ENCODE results near the gene CNOT8. TPM values are rescaled to one million over a fixed set of nuclear protein-coding genes. Genes with fewer than 3 reads are reported as not detected.
"Not testable (repeated sequence)": the region's sequence is repeated elsewhere in the genome, so short reads cannot be mapped to it uniquely, and the experiment has no call there.

The CNOT8 gene
- total RNA-seq, 2 donors from 2014 or later: 50.6 to 58.7 TPM

DNA sequence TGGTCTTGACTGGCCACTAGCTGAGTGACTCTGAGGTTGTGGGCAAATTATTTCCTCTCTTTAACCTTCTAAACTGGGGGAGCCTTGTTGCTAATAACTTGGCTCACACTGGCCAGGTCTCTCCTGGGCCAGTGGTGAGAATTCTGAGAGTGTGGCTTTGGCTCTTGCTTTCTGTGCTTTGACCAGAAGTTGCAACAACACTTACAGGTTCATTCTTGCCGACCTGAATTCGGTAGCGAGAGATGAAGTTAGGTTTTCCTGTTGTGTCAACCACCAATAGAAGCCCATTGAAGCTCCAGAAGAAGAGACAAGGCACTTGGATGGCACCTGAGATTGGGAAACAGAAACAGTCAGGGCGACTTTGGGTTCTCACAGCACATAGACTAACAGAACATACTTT is 27.8 kb upstream of the CNOT8 start:
- no peak for ATAC-seq
- no peak for DNase-seq
- intact Hi-C loops (cut with DNase I, micrococcal nuclease): no loop called here

DNA sequence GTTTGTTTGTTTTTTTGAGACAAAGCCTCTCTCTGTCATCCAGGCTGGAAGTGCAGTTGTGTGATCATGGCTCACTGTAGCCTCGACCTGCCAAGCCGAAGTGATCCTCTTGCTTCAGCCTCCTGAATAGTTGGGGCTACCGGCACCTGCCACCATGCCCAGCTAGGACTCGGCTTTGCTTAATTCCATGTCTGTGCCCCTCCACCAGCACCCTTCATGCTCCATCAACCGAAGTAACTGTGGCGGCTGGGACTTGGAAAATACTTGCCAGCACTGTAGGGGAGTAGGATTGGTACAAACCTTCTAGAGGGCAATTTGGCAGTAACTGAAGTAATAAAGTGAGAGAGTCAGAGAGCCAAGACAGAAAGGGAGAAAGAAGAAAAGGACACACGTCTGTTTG is 27.0 kb upstream of the CNOT8 start:
- ATAC-seq: no peak
- DNase-seq: no peak
- intact Hi-C loops (cut with DNase I, micrococcal nuclease): no loop called here

DNA sequence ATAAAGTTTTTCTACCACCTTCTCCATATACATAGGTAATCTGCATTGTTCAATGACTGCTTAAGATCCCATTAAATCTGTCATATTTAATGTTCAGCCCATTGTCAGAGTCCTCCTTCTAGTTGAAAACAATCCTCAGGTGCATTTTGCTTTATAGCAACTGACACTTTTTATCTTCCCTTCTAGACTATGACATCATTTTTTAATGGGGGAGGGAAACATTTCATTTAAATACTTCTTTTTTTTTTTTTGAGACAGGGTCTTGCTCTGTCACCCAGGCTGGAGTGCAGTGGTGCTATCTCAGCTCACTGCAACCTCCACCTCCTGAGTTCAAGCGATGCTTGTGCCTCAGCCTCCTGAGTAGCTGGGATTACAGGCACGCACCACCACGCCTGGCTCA is 25.6 kb upstream of the CNOT8 start:
- ATAC-seq; DNase-seq; intact Hi-C loops (cut with DNase I, micrococcal nuclease): not testable (repeated sequence)

DNA sequence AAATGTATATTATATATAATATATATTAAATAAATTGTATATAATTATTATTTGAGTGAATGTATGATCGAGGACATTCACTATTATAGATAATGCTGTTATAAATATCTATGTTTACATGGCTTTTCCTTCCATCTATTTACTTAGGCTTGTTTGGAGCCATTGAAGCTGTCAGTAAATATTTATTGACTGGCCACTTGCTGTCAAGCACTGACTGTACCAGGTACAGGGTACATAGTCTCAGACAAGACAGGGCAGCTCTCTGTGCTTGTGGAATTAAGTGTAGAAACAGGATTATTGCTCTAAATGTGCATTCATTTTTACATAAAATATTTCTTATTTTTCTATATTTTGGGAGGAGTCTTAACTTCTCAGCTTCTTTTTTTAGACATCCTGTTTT is 24.4 kb upstream of the CNOT8 start:
- intact Hi-C loops (cut with DNase I, micrococcal nuclease): no loop called here
- no peak for DNase-seq
- ATAC-seq: no peak

DNA sequence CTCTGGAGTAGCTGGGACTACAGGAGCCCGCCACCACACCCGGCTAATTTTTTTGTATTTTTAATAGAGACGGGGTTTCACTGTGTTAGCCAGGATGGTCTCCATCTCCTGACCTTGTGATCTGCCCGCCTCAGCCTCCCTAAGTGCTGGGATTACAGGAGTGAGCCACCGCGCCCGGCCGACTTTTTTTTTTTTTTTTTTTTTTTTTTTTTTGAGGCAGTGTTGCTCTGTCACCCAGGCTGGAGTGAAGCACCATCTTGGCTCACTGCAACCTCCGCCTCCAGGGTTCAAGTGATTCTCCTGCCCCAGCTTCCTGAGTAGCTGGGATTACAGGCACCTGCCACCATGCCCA is 22.8 kb upstream of the CNOT8 start:
- DNase-seq; ATAC-seq; intact Hi-C loops (cut with DNase I, micrococcal nuclease): not testable (repeated sequence)

DNA sequence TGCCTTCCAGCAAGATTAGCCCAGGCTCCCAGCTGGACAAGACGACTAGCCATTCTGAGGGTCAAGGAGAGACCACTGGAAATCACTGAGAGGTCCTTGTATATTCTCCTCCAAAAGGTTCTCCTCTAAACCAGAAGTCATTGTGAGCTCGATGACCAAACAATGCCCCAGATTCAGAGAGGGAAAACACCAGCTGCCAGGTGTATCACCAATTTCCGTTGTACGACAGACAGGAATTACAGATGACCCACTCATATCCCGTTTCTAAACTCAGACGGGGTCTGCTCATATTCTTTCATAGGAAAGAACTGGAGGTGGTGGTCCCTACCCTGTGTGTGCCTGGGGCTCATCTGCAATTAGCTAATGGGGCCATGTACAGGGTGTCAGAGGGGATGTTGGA is 22.2 kb upstream of the CNOT8 start:
- intact Hi-C loops (cut with DNase I, micrococcal nuclease): no loop called here
- ATAC-seq: no peak
- no peak for DNase-seq

DNA sequence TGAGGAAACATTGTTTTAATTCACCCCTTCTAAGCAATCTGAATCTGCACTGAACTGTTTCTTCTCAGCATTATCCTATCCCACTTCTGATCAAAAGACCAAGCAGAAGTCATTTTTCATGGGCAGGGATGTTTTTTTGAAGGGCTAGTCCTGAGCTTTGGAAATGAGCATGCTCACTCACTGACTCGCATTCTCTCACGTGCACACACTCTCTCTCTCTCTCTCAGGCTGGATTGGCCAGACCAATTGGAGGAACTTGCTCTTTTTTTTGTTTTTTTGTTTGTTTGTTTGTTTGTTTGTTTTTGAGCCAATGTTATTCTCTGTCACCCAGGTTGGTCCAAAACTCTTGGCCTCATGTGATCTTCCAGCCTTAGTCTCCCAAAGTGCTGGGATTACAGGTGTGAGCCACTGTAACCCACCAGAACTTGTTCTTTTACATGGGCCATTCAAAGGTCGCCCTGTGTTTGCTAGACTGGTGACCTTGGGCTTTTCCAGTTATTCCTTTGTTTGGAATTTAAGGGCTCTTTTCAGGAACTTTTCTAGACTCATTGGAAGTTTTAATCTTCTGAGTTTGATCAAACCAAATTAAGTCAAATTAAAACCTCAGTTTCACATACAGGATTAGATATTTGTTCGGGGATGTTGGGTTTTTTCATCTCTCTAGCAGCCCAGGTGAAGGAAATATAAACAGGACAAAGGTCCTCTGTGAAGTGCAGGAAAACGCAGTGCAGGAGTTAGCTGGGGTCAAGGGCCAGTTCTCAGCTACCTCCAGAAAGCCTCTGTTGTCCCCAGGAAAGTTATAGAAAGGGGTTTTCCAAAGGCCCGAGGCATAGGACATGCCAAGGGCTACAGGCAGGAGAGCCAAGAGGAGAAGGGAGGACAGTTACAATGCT is 21.2 kb upstream of the CNOT8 start:
- intact Hi-C loops (cut with DNase I, micrococcal nuclease): no loop called here
- ATAC-seq: peak; percentile 64
- DNase-seq: no peak

DNA sequence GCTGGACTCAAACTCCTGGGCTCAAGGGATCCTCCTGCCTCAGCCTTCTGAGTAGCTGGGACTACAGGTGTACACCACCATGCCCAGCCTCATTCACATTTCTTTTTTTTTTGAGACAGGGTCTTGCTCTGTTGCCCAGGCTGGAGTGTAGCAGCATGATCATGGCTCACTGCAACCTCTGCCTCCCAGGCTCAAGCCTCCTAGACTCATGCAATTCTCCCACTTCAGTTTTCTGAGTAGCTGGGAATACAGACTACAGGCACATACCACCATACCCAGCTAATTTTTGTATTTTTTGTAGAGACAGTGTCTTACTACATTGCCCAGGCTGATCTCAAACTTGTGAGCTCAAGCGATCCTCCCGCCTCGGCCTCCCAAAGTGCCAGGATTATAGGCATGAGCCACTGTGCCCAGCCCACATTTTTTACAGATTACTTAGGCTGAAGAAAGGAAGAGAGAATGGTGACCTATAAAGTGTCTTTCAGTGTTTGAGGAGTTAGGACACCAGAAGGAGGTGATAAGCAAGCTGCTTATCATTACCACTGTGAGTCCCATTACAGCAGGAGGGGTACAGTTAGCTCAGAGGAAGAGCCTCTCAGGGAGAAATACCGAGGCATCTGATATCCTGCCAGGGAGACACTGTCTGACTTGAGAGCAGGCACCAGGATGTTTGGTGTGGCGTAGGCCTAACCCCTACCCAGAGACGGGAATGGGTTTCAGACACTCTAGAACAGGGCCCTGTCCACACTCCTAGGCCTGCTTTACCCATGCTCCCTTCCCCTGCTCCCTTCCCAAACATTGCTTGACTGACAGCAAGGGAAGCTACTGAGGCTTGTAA is 17.8 kb upstream of the CNOT8 start:
- DNase-seq (no peak), ATAC-seq (no peak)
- intact Hi-C loops (cut with DNase I, micrococcal nuclease): no loop called here

DNA sequence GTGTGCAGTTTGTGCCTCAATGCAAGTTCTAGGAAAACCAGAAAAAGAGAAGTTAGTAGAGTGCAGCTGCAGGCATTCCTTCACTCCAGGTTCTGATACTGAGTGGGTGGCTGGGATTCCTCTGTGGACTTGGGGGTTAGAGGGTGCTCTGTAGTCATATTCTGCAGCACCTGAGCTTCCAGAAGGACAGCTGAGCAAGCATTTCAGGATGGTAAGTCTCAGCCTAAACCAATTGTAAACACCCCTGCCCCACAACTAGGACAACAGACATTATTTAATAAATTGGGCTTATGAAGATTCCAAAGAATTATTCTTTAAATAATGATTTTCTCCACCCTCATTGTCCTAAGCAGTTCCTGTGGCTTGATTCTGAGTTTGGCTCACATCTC is 17.2 kb upstream of the CNOT8 start:
- intact Hi-C loops (cut with DNase I, micrococcal nuclease): no loop called here

DNA sequence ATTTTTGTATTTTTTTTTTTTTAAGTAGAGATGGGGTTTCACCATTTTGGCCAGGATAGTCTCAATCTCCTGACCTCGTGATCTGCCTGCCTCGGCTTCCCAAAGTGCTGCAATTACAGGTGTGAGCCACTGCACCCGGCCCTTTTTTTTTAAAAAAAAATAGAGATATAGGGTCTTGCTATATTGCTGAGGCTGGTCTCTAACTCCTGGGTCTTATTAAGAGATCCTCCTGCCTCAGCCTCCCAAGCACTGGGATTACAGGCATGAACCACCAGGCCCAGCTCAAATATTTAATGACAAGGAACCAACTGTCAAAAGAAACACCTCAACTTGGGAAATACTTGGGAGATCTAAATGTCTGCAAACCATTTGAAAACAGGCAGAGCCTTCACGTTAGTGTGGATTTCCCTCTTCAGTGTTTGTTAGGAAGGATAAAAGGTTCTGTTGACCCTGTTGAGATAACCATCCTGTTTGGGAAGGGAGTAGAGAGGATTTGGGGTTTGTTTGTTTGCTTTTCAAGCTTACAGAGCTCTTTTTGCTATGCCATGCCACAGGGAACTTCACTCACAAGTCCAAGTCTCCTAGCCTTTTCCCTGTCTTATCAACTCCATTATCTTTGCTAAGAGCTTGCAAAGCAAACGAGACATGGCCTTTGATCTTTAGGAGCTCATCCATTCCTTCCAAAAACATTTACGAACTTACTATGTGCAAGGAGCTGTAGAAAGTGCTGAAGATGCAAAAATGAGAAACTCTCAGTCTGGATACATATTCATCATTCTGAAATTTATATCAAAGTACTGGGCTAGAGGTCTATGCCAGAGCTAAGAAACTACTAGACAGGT is 15.5 kb upstream of the CNOT8 start:
- intact Hi-C loops (cut with DNase I, micrococcal nuclease): no loop called here
- no peak for DNase-seq
- no peak for ATAC-seq

More for the DNA sequence above, 17.2 kb upstream of the CNOT8 start:
- ATAC-seq (no peak), DNase-seq (no peak)

DNA sequence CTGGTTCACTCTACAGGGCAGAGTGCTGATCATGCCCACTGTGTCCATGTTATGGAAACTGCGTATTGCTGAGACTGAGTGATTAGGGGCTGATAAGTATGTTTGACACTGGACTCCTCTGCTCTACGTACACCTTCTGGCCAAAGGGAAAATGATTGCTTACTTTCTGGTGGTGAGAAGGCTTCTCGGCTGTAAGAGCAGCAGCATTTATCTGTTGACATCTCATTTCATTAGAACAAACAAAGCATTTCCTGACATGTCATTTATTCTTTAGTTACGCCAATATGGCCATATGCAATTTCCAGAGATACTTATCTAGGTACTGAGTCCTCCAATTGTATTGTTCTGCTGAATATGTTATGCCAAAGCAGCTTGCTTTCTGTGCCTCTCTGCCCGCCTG is 13.6 kb upstream of the CNOT8 start:
- no peak for ATAC-seq
- intact Hi-C loops (cut with DNase I, micrococcal nuclease): no loop called here
- no peak for DNase-seq

DNA sequence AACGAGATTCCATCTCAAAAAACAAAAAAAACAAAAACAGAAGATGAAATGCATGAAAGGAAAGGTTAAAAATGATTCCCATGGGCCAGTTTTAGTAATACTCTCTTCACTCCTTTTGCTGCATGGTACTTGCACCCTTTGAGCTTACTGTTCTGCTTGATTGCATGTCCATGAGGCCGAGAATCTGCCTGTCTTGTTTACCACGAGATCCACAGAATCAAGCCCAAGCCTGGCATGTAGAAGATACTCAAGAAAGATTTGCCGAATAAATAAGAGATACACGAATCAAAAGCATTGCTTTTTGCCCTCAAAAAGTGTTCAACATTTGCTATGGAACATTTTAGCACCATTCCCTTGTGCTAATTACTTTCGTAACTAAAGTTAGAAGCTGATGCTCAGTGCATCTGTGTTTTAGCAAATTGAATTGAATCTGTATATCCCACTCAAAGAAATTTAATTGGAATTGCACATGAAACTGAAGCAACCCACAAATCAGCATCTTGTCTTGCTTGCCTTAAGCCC is 9.1 kb upstream of the CNOT8 start:
- DNase-seq: no peak
- ATAC-seq: no peak
- intact Hi-C loops (cut with DNase I, micrococcal nuclease): no loop called here

DNA sequence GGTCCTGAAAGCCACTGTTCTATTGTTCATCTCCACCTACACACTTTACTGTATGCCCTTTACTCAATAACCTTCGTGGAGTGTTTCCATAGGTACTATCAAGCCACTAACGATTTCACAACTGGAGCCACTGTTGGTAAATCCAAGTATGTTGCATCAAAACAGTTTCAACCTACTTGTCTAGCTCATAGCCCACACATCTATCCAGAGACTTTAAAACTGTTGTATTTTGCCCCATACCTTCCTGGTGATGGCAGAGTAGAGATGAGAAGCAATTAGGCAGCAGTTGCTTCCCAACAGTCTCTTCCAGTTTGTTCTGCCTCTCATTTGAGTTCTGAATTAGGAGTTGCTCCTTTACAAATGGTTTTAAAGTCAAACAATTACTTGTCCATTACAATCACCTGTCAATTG is 8.6 kb upstream of the CNOT8 start:
- intact Hi-C loops (cut with DNase I, micrococcal nuclease): no loop called here
- DNase-seq (no peak), ATAC-seq (no peak)

DNA sequence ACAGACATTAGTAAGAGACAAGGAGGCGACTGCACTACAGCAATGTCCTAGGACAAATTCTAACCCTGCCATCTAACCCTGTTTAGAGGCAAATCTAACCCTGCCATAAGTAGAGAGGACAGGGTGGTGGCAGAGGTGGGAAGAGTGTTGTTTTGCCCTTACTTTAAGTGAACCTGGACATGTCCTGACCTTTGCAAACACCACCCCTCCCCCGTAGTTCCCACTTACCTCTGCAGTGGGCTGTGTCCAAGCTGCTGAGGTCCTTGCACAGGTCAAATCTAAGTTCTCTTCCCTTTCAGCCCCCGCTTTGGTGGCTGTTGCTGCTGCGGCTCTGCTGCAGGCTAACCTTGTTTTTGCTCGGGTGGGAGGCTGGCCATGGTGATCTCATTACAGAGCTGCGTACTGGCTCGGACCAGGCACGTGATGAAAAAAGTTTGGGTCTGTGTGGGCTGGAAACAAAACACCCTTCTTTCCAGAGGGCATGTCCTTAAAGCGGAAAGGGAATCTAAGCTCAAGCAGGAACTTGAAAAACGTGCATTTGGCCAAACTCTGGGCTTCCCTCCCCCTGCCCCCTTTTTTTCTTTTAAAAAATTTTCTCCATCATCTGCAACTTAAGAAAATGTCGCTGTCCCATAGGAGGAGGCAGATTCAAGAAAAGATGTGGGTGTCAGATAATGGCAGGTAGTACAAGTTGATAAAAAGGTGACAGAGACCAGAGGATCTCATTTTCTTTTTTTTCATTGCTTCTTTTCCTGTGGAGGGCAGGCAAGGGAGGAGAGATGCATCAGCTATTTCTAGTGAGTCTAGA is 8.0 kb upstream of the CNOT8 start, which contains the start of gene FAXDC2:
TSS of gene FAXDC2 (minus strand) at position 349 of the 808 bp plus-strand sequence. CDS start 12,425 bp downstream, outside the sequence.
- ATAC-seq: peak; percentile 37
- intact Hi-C loops (cut with DNase I, micrococcal nuclease): no loop called here
- DNase-seq: peak in 1 of 2 donors; percentile 61

DNA sequence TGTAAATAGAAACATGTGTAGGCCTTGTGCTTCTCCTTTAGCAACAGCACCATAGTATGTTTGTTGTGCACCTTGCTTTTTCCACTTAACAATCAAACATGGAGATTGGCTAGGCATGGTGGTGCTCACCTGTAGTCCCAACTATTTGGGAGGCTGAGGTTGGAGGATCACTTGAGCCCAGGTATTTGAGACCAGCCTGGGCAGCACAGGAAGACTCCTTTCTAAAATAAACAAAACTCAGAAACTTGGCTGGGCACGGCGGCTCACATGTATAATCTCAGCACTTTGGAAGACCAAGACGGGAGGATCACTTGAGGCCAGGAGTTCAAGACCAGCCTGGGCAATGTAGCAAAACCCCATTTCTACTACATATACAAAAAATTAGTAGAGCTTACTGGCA is 7.1 kb upstream of the CNOT8 start:
- no peak for ATAC-seq
- intact Hi-C loops (cut with DNase I, micrococcal nuclease): no loop called here
- no peak for DNase-seq

DNA sequence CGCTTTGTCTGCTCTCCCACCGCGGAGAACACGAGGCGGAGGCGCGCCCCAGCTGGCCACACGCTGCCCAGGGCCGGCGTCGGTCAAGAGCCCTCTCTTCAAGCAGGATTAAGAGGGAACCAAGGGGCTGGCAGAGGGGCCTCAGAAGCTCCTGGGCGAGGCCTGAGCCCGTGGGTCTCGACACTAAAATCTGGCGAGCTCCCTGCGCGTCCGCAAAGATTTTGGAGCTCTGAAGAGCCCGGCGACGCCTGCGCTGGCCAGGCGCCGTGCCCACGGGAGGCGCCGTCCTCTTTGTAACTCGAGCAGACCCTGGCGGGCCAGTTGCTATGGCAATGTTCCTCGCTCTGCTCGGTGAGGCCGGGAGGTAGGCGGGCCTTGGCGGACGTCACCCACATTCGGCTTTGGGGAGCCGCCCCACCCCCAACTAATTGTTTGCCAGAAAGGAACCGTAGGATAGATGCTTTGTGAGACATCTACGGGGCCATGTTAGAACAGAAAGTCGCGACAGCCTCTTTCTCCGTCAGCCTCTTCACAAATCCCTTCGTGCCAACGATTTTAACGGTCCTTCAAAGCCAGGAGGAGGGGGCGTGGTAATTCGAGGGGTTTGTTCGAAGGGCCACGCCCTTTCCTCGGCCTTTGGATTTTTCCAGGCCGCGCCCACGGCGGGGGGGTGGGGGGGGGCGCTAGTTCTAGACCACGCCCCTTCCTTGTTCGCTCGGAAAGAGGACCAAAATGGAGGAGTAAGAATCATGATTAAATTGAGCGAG is 714 bp upstream of the CNOT8 start:
- ATAC-seq (peak; percentile 74), DNase-seq (peak; percentile 93 to 95)
- intact Hi-C loops (cut with DNase I, micrococcal nuclease): no loop called here

All from left colon (tissue), 2 donors.